Measurements from ENCODE around the gene KIF4A.

DNA sequence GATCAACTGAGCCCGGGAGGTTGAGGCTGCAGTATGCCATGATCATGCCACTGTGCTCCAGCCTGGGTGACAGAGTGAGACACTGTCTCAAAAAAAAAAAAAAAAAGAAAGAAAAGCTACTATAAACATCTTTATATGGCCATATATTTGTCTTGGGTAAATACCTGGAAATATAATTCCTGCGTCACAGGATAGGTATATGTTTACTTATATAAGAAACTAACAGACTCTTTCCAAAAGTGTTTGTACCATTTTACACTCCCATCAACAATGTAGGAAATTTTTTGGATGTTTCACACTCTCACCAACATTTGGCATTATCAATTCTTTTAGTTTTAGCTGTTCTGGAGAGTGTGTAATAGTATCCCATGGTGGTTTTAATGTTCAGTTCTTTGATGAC is 42.7 kb upstream of the KIF4A start:
- TF ChIP-seq EZH2 (optimal IDR thresholded peaks at IDR 0.05; ENCODE audit: low read depth, low read length): no peak
- TF ChIP-seq, protein P1, sequence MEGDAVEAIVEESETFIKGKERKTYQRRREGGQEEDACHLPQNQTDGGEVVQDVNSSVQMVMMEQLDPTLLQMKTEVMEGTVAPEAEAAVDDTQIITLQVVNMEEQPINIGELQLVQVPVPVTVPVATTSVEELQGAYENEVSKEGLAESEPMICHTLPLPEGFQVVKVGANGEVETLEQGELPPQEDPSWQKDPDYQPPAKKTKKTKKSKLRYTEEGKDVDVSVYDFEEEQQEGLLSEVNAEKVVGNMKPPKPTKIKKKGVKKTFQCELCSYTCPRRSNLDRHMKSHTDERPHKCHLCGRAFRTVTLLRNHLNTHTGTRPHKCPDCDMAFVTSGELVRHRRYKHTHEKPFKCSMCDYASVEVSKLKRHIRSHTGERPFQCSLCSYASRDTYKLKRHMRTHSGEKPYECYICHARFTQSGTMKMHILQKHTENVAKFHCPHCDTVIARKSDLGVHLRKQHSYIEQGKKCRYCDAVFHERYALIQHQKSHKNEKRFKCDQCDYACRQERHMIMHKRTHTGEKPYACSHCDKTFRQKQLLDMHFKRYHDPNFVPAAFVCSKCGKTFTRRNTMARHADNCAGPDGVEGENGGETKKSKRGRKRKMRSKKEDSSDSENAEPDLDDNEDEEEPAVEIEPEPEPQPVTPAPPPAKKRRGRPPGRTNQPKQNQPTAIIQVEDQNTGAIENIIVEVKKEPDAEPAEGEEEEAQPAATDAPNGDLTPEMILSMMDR (IDR thresholded peaks at IDR 0.05; ENCODE audit: low read length): no peak

Measured in MM.1S (cell line).